OCI-LY3 (cell line): ENCODE data around the gene FAM216B.

Experiments
- H2AFZ ChIP-seq: fragments of 200-600, 300-600 bp; shearing (Covaris generic); 2 replicates; pipeline ENCODE4 v1.6.0; 2014; ENCODE audit warnings: antibody characterized with exemption, low read depth, low read length
- H3K27ac ChIP-seq: fragments of 200-600, 300-600 bp; sonication (generic); 2 replicates; pipeline ENCODE4 v1.5.1; 2014; ENCODE audit warnings: mild to moderate bottlenecking, low read length, moderate library complexity, mixed read lengths
- H3K27me3 ChIP-seq: fragments of 200-600, 300-600 bp; sonication (generic); 2 replicates; pipeline ENCODE4 v1.6.1; 2014; ENCODE audit warnings: low read depth, low read length, mixed read lengths
- H3K36me3 ChIP-seq: fragments of 200-600, 300-600 bp; sonication (generic); replicated peaks from 2 replicates; pipeline ENCODE3; 2014; ENCODE audit warnings: low read depth, low read length, mixed read lengths
- H3K4me1 ChIP-seq: fragments of 300-600, 200-600 bp; sonication (generic); 2 replicates; pipeline ENCODE4 v1.6.1; 2014; ENCODE audit warnings: low read length, mixed read lengths
- H3K4me2 ChIP-seq: fragments of 200-600, 300-600 bp; sonication (generic); 2 replicates; pipeline ENCODE4 v1.6.1; 2014; ENCODE audit warnings: low read length, mixed read lengths
- H3K4me3 ChIP-seq: fragments of 300-600, 200-600 bp; sonication (generic); 2 replicates; pipeline ENCODE4 v1.5.1; 2014; ENCODE audit warnings: antibody characterized with exemption, mild to moderate bottlenecking, low read length, moderate library complexity
- H3K79me2 ChIP-seq: fragments of 300-600, 200-600 bp; shearing (Covaris generic); 2 replicates; pipeline ENCODE4 v1.6.1; 2014; ENCODE audit warnings: mild to moderate bottlenecking, low read length, mixed read lengths
- H3K9ac ChIP-seq: fragments of 300-600, 200-600 bp; shearing (Covaris generic); 2 replicates; pipeline ENCODE4 v1.6.0; 2014; ENCODE audit warnings: mild to moderate bottlenecking, low read length, moderate library complexity
- H3K9me3 ChIP-seq: fragments of 200-600, 300-600 bp; shearing (Covaris generic); 2 replicates; pipeline ENCODE4 v1.6.1; 2014; ENCODE audit warnings: low read length, mixed read lengths; ENCODE audit not compliant: insufficient read depth
- H4K20me1 ChIP-seq: fragments of 200-600, 300-600 bp; sonication (generic); 2 replicates; pipeline ENCODE4 v1.6.1; 2016; ENCODE audit warnings: low read length, mixed read lengths; ENCODE audit not compliant: insufficient read depth
- CTCF ChIP-seq: fragments of 200-600, 300-600 bp; sonication (generic); IDR thresholded peaks from 2 replicates; pipeline ENCODE4 v1.5.1; 2014; ENCODE audit warnings: antibody characterized with exemption, low read length, low read depth
- EZH2phosphoT487 ChIP-seq: fragments of 200-600 bp; shearing (Covaris generic); IDR thresholded peaks from 2 replicates; pipeline ENCODE4 v1.6.1; 2018; ENCODE audit warnings: antibody characterized with exemption, mixed run types, low read depth

Gene FAM216B

GRCh38 chr13:42792154-42792553 lies 10.8 kb downstream of the FAM216B start:
- TF ChIP-seq CTCF, result no peak
- no peak for TF ChIP-seq EZH2phosphoT487
- Histone ChIP-seq H4K20me1 (no peaks in the 10 kb centered on the region), H3K27ac (no peak overlapping the region), H3K79me2 (no peaks in the 10 kb centered on the region), H3K27me3 (no peaks in the 10 kb centered on the region), H3K9ac (no peak overlapping the region), H3K4me1 (no peaks in the 10 kb centered on the region), H3K4me2 (no peak overlapping the region), H3K36me3 (no peaks in the 10 kb centered on the region), H3K4me3 (no peak overlapping the region), H2AFZ (no peak overlapping the region), H3K9me3 (peaks cover 4% of the 10 kb centered on the region; the same call in 1 of the 2 replicates)

GRCh38 chr13:42794577-42795275 lies 13.3 kb downstream of the FAM216B start:
- Histone ChIP-seq H3K79me2 (no peaks in the 10 kb centered on the region), H2AFZ (no peak overlapping the region), H3K9ac (no peak overlapping the region), H3K4me2 (no peak overlapping the region), H3K36me3 (no peaks in the 10 kb centered on the region), H4K20me1 (no peaks in the 10 kb centered on the region), H3K4me3 (no peak overlapping the region), H3K27ac (no peak overlapping the region), H3K9me3 (no peaks in the 10 kb centered on the region), H3K4me1 (no peaks in the 10 kb centered on the region), H3K27me3 (no peaks in the 10 kb centered on the region)
- TF ChIP-seq EZH2phosphoT487 (no peak), CTCF (no peak)

- TF ChIP-seq CTCF (no peak), EZH2phosphoT487 (no peak)
- H3K9me3 ChIP-seq, result no peaks in the 10 kb centered on the region
- no peaks in the 10 kb centered on the region for H3K36me3 ChIP-seq
- H3K9ac ChIP-seq, result no peak overlapping the region
- no peaks in the 10 kb centered on the region for H3K79me2 ChIP-seq
- no peak overlapping the region for H3K4me2 ChIP-seq
- H2AFZ ChIP-seq, result no peak overlapping the region
- no peak overlapping the region for H3K27ac ChIP-seq
- no peaks in the 10 kb centered on the region for H3K4me1 ChIP-seq
- no peaks in the 10 kb centered on the region for H4K20me1 ChIP-seq
- H3K27me3 ChIP-seq, result no peaks in the 10 kb centered on the region
- H3K4me3 ChIP-seq, result no peak overlapping the region
These were observed 14.3 kb downstream of the FAM216B start for GRCh38 chr13:42795666-42796065.

GRCh38 chr13:42796747-42797356 lies 15.5 kb downstream of the FAM216B start:
- H3K4me2 ChIP-seq, result no peak overlapping the region
- no peak overlapping the region for H3K4me3 ChIP-seq
- no peak overlapping the region for H3K27ac ChIP-seq
- no peaks in the 10 kb centered on the region for H3K27me3 ChIP-seq
- H3K36me3 ChIP-seq, result no peaks in the 10 kb centered on the region
- H3K79me2 ChIP-seq, result no peaks in the 10 kb centered on the region
- H3K9ac ChIP-seq, result no peak overlapping the region
- no peaks in the 10 kb centered on the region for H4K20me1 ChIP-seq
- H3K4me1 ChIP-seq, result no peaks in the 10 kb centered on the region
- no peak for TF ChIP-seq EZH2phosphoT487
- no peak for TF ChIP-seq CTCF
- no peaks in the 10 kb centered on the region for H3K9me3 ChIP-seq
- H2AFZ ChIP-seq, result no peak overlapping the region
